CD4-positive, alpha-beta memory T cell (primary cell): Measurements from ENCODE around the gene PTPN22. TPM values are rescaled to one million over a fixed set of nuclear protein-coding genes. Genes with fewer than 3 reads are reported as not detected.

ENCODE experiments used
- CTCF ChIA-PET: fragments of 350-600 bp; sonication (Branson Sonifier 250); formaldehyde crosslinking; loops from one replicate; lab custom pipeline; 2021; ENCODE audit warnings: inconsistent platforms; ENCODE audit not compliant: partially characterized antibody; lab: Charles Lee
- POLR2A ChIA-PET: fragments of 350-600 bp; sonication (Branson Sonifier 250); formaldehyde crosslinking; loops from one replicate; lab custom pipeline; 2021; ENCODE audit not compliant: partially characterized antibody; lab: Charles Lee
- DNase-seq, 5 donors: peaks; one replicate each; pipeline versions ENCODE4 v3.0.0 to v3.0.0-alpha.2; 2020 to 2022; ENCODE audit warnings: mixed read lengths in 1 of 5
- H3K27ac ChIP-seq: one replicate; pipeline ENCODE4 v1.7.0; 2013; ENCODE audit warnings: low read depth, low read length
- H3K27me3 ChIP-seq: 2 replicates; pipeline ENCODE4 v1.7.0; 2013; ENCODE audit warnings: mild to moderate bottlenecking, low read length, moderate library complexity; ENCODE audit not compliant: insufficient read depth
- H3K36me3 ChIP-seq: 2 replicates; pipeline ENCODE4 v1.7.0; 2013; ENCODE audit warnings: mild to moderate bottlenecking, low read length, moderate library complexity; ENCODE audit not compliant: insufficient read depth
- H3K4me1 ChIP-seq: 2 replicates; pipeline ENCODE4 v1.7.0; 2013; ENCODE audit warnings: mild to moderate bottlenecking, low read length, moderate library complexity; ENCODE audit not compliant: insufficient read depth
- H3K4me3 ChIP-seq, 2 donors: one replicate each; pipeline ENCODE4 v1.7.0; 2013; ENCODE audit warnings: low read length in 2 of 2, mild to moderate bottlenecking in 1 of 2
- H3K9me3 ChIP-seq, 2 donors: one replicate each; pipeline ENCODE4 v1.7.0; 2013; ENCODE audit warnings: low read length in 2 of 2, control low read depth in 1 of 2; ENCODE audit not compliant: control insufficient read depth in 1 of 2
- H3K27ac Mint-ChIP-seq, 7 donors: one replicate each; pipeline ENCODE4 v1.8.0; 2020 to 2021; ENCODE audit warnings: mixed read lengths in 7 of 7, mild to moderate bottlenecking in 6 of 7, inconsistent platforms in 3 of 7, moderate library complexity in 3 of 7
- H3K27me3 Mint-ChIP-seq, 2 donors: one replicate each; pipeline ENCODE4 v1.8.0; 2020 to 2021; ENCODE audit warnings: mixed read lengths in 2 of 2
- H3K36me3 Mint-ChIP-seq, 2 donors: one replicate each; pipeline ENCODE4 v1.8.0; 2020 to 2021; ENCODE audit warnings: mixed read lengths in 2 of 2, inconsistent platforms in 1 of 2, mild to moderate bottlenecking in 1 of 2
- H3K4me1 Mint-ChIP-seq, 4 donors: one replicate each; pipeline ENCODE4 v1.8.0; 2020 to 2021; ENCODE audit warnings: mixed read lengths in 4 of 4, mild to moderate bottlenecking in 1 of 4
- H3K4me3 Mint-ChIP-seq, 8 donors: one replicate each; pipeline ENCODE4 v1.8.0; 2020 to 2021; ENCODE audit warnings: mixed read lengths in 8 of 8, mild to moderate bottlenecking in 7 of 8, moderate library complexity in 6 of 8, inconsistent platforms in 3 of 8
- H3K9me3 Mint-ChIP-seq, 8 donors: one replicate each; pipeline ENCODE4 v1.8.0; 2020 to 2021; ENCODE audit warnings: mixed read lengths in 8 of 8, mild to moderate bottlenecking in 5 of 8, inconsistent platforms in 3 of 8, moderate library complexity in 1 of 8
- intact Hi-C: fragments of 100-400 bp; cut with micrococcal nuclease; formaldehyde crosslinking; loops from one replicate; pipeline ENCODE4 v1.15.1; 2023
- polyA plus RNA-seq, 2 donors: library from polyadenylated mRNA; unstranded; fragments of 300-500 nt; fragmentation: Illumina TruSeq; gene quantifications; one replicate each; pipeline ENCODE4 v1.2.3, GENCODE V29; 2021
- total RNA-seq, 2 experiments: library from RNA; stranded (reverse); gene quantifications; one replicate each; pipeline ENCODE4 v1.2.3, GENCODE V29; 2021

PTPN22 gene
- total and polyA plus RNA-seq, 4 experiments from 2014 or later, result 32.2 to 66.1 (median 35.9) TPM

- CTCF ChIA-PET, result interaction anchor here (0.6 to 1.5 kb wide), 3 partner anchors 8 to 43 kb away, joined by 3 to 5 read pairs (median 4); partner anchors contain the start of genes AP4B1, DCLRE1B and HIPK1
- Mint-ChIP-seq H3K4me1 (peaks cover 0 to 12% (median 5%) of the 10 kb centered on the region in 4 donors), H3K27me3 (no peaks in the 10 kb centered on the region), H3K36me3 (peaks cover 29 to 36% of the 10 kb centered on the region in 2 donors), H3K9me3 (no peaks in the 10 kb centered on the region), H3K27ac (peak overlapping the region in 1 of 7 donors; percentile 69), H3K4me3 (no peak overlapping the region)
- Histone ChIP-seq H3K4me1 (no peaks in the 10 kb centered on the region), H3K36me3 (peaks cover 22% of the 10 kb centered on the region), H3K27ac (no peak overlapping the region), H3K27me3 (no peaks in the 10 kb centered on the region), H3K9me3 (no peaks in the 10 kb centered on the region), H3K4me3 (no peak overlapping the region)
- intact Hi-C loops, result no loop called here
- no peak for DNase-seq
- POLR2A ChIA-PET, result interaction anchor here (1.0 kb wide), 4 partner anchors 8 to 521 kb away, joined by 3 to 5 read pairs (median 4); partner anchors contain the start of genes AP4B1 and HIPK1
These were observed 41.2 kb upstream of the PTPN22 start for GRCh38 chr1:113912594-113913311.

GRCh38 chr1:113905435-113905861 is 33.9 kb upstream of the PTPN22 start:
- no peaks in the 10 kb centered on the region for H3K9me3 Mint-ChIP-seq
- peak overlapping the region; percentile 96 for H3K27ac ChIP-seq
- peaks cover 34 to 72% (median 44%) of the 10 kb centered on the region in 4 donors for H3K4me1 Mint-ChIP-seq
- peaks cover 14% of the 10 kb centered on the region for H3K36me3 ChIP-seq
- H3K4me3 Mint-ChIP-seq, result peak overlapping the region; percentile 94 to 100 (median 99)
- H3K9me3 ChIP-seq, result no peaks in the 10 kb centered on the region
- intact Hi-C loops, result loop anchor here (1.0 to 10.0 kb wide), 6 partner anchors 24 to 831 kb away; partner anchors contain the start of genes HIPK1, LRIG2 and RSBN1
- H3K4me1 ChIP-seq, result peaks cover 44% of the 10 kb centered on the region
- DNase-seq, result no peak
- CTCF ChIA-PET, result interaction anchor here (0.9 to 8.4 kb wide), 11 partner anchors 8 to 833 kb away, joined by 3 to 103 read pairs (median 5); partner anchors contain the start of genes HIPK1, LRIG2 and RSBN1
- peaks cover 31 to 55% of the 10 kb centered on the region in 2 donors for H3K36me3 Mint-ChIP-seq
- peak overlapping the region; percentile 96 to 100 (median 100) for H3K27ac Mint-ChIP-seq
- H3K27me3 ChIP-seq, result no peaks in the 10 kb centered on the region
- POLR2A ChIA-PET, result interaction anchor here (0.7 to 5.8 kb wide), 17 partner anchors 15 to 852 kb away, joined by 3 to 277 read pairs (median 14); partner anchors contain the start of genes CSDE1, HIPK1, RSBN1 and TRIM33
- no peaks in the 10 kb centered on the region for H3K27me3 Mint-ChIP-seq
- peak overlapping the region; percentile 68 to 98 for H3K4me3 ChIP-seq

- no peaks in the 10 kb centered on the region for H3K9me3 ChIP-seq
- no peaks in the 10 kb centered on the region for H3K27me3 ChIP-seq
- ChIA-PET CTCF (interaction anchor here (0.8 to 8.4 kb wide), 24 partner anchors 9 to 832 kb away, joined by 3 to 103 read pairs (median 6); partner anchors contain the start of genes BCL2L15, HIPK1, LRIG2 and RSBN1), POLR2A (interaction anchor here (0.7 to 5.8 kb wide), 32 partner anchors 8 to 853 kb away, joined by 3 to 277 read pairs (median 6); partner anchors contain the start of genes BCL2L15, CSDE1, HIPK1 and PHTF1)
- H3K9me3 Mint-ChIP-seq, result no peaks in the 10 kb centered on the region
- peak within 1 kb of the TSS; percentile 96 for H3K27ac ChIP-seq
- no peaks in the 10 kb centered on the region for H3K27me3 Mint-ChIP-seq
- peaks cover 19% of the 10 kb centered on the region for H3K36me3 ChIP-seq
- DNase-seq, result peak; percentile 97 to 99 (median 98)
- intact Hi-C loops, result loop anchor here (1.0 to 10.0 kb wide), 7 partner anchors 24 to 830 kb away; partner anchors contain the start of genes HIPK1, LRIG2, PTPN22 and RSBN1
- H3K4me3 ChIP-seq, result peak within 1 kb of the TSS; percentile 68 to 98
- H3K36me3 Mint-ChIP-seq, result peaks cover 35 to 55% of the 10 kb centered on the region in 2 donors
- peak within 1 kb of the TSS; percentile 94 to 100 (median 99) for H3K4me3 Mint-ChIP-seq
- peaks cover 44% of the 10 kb centered on the region for H3K4me1 ChIP-seq
- H3K4me1 Mint-ChIP-seq, result peaks cover 36 to 74% (median 47%) of the 10 kb centered on the region in 4 donors
- H3K27ac Mint-ChIP-seq, result peak within 1 kb of the TSS; percentile 96 to 100 (median 100)
These were observed 33.3 kb upstream of the PTPN22 start, which contains the start of the genes AP4B1 and DCLRE1B for GRCh38 chr1:113904674-113905434. Gene AP4B1 (minus strand): TSS chr1:113904799. CDS start chr1:113904717, 82 bp downstream. Gene DCLRE1B (plus strand): TSS chr1:113905326. CDS start chr1:113905587, 261 bp downstream.

- CTCF ChIA-PET, result interaction anchor here (0.7 to 8.4 kb wide), 25 partner anchors 9 to 123 kb away, joined by 3 to 103 read pairs (median 6); partner anchors contain the start of genes BCL2L15, HIPK1 and RSBN1
- Mint-ChIP-seq H3K4me1 (peaks cover 38 to 80% (median 51%) of the 10 kb centered on the region in 4 donors), H3K4me3 (peak overlapping the region; percentile 94 to 100 (median 99)), H3K27me3 (no peaks in the 10 kb centered on the region), H3K36me3 (peaks cover 40 to 58% of the 10 kb centered on the region in 2 donors), H3K27ac (peak overlapping the region; percentile 96 to 100 (median 100)), H3K9me3 (no peaks in the 10 kb centered on the region)
- H3K27ac ChIP-seq, result peak overlapping the region; percentile 96
- DNase-seq, result no peak
- peaks cover 45% of the 10 kb centered on the region for H3K4me1 ChIP-seq
- POLR2A ChIA-PET, result interaction anchor here (0.7 to 5.8 kb wide), 31 partner anchors 8 to 853 kb away, joined by 3 to 277 read pairs (median 7); partner anchors contain the start of genes BCL2L15, CSDE1, HIPK1 and PHTF1
- H3K9me3 ChIP-seq, result no peaks in the 10 kb centered on the region
- H3K27me3 ChIP-seq, result no peaks in the 10 kb centered on the region
- peaks cover 25% of the 10 kb centered on the region for H3K36me3 ChIP-seq
- peak overlapping the region; percentile 39 to 68 for H3K4me3 ChIP-seq
- intact Hi-C loops, result loop anchor here (1.0 to 10.0 kb wide), 2 partner anchors 33 to 829 kb away; partner anchors contain the start of genes LRIG2 and PTPN22
These were observed 32.8 kb upstream of the PTPN22 start for GRCh38 chr1:113904293-113904673.

GRCh38 chr1:113903501-113904292 is 32.2 kb upstream of the PTPN22 start:
- Histone ChIP-seq H3K4me3 (peak overlapping the region; percentile 39 to 68), H3K4me1 (peaks cover 50% of the 10 kb centered on the region), H3K9me3 (no peaks in the 10 kb centered on the region), H3K27ac (peak overlapping the region; percentile 96), H3K27me3 (no peaks in the 10 kb centered on the region), H3K36me3 (peaks cover 30% of the 10 kb centered on the region)
- H3K27ac Mint-ChIP-seq, result peak overlapping the region; percentile 96 to 100 (median 100)
- peaks cover 38 to 84% (median 56%) of the 10 kb centered on the region in 4 donors for H3K4me1 Mint-ChIP-seq
- H3K9me3 Mint-ChIP-seq, result no peaks in the 10 kb centered on the region
- peak in 4 of 5 donors; percentile 5 to 24 (median 14) for DNase-seq
- no peaks in the 10 kb centered on the region for H3K27me3 Mint-ChIP-seq
- intact Hi-C loops, result loop anchor here (1.0 to 10.0 kb wide), 2 partner anchors 32 to 829 kb away; partner anchors contain the start of genes LRIG2 and PTPN22
- peak overlapping the region; percentile 94 to 100 (median 99) for H3K4me3 Mint-ChIP-seq
- ChIA-PET POLR2A (interaction anchor here (0.7 to 5.8 kb wide), 31 partner anchors 8 to 854 kb away, joined by 3 to 277 read pairs (median 7); partner anchors contain the start of genes BCL2L15, CSDE1, HIPK1 and PHTF1), CTCF (interaction anchor here (0.7 to 8.4 kb wide), 27 partner anchors 10 to 122 kb away, joined by 3 to 103 read pairs (median 5); partner anchors contain the start of genes BCL2L15, HIPK1 and RSBN1)
- peaks cover 43 to 61% of the 10 kb centered on the region in 2 donors for H3K36me3 Mint-ChIP-seq
